Measurements from ENCODE around the gene BAAT. TPM values are rescaled to one million over a fixed set of nuclear protein-coding genes. Genes with fewer than 3 reads are reported as not detected.

BAAT gene
- total and polyA plus RNA-seq, 9 of the 15 experiments (the other 6 are each of a cell fraction or from before 2014, with no cell fraction given) = 0.17 to 0.76 (median 0.32) TPM

DNA sequence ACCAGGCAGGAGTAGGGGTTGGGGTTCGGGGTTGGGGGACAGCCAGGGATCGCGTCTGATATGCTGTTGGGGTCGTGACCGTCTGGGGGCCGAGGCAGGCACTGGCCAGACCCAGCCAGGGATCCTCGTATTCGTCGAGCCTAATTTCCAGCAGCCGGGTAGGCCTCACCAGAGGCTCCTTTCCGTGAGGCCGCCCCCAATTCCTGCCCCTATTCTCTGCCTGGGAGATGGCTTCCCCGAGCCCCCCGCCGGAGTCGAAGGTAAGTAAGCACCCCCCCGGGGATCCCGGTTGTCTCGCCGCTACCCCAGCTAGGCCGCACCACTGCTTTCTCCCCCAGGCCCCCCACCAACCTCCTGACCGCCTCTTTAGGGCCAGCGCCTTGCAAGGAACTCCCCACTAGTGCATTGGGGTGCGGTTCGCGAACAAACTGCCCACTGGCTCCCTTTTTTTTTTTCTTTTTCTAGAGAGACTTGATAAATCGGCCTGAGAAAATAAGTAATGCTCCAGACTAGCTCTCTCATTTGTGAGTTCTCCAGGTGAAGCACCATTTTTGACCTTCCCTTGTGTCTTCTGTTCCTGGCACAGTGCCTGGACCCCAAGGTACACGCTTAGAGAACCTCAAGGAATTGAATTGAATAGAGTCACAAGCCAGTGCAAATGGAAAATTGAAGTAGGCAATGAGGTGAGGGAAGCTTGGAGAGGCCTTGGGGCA is 14.3 kb upstream of the BAAT start (continued):
- TF ChIP-seq SAFB2 (IDR thresholded peaks at IDR 0.05; ENCODE audit: borderline replicate concordance, low read depth, low read length, severe bottlenecking) (no peak), GTF2A2 (tag; IDR thresholded peaks at IDR 0.05) (0 out of 2 replicates have a peak, but pooled peaks have one; percentile 27), SMARCC2 (IDR thresholded peaks at IDR 0.05; ENCODE audit: low read depth) (0 out of 2 replicates have a peak, but pooled peaks have one; percentile 27), RBM14 (IDR thresholded peaks at IDR 0.05; ENCODE audit: borderline replicate concordance, insufficient read depth, low read depth, low read length) (no peak), NFIC (IDR thresholded peaks at IDR 0.05) (peak; percentile 75), ZNF12 (CRISPR knock-in tag; IDR thresholded peaks at IDR 0.05) (0 out of 2 replicates have a peak, but pooled peaks have one; percentile 46), ZNF586 (CRISPR knock-in tag; conservative IDR thresholded peaks at IDR 0.05) (no peak), NFIX (CRISPR knock-in tag; IDR thresholded peaks at IDR 0.05; ENCODE audit: low read depth) (no peak), NR2C2 (CRISPR knock-in tag; IDR thresholded peaks at IDR 0.05) (no peak), NR2C2 (tag; IDR thresholded peaks at IDR 0.05) (peak; percentile 69), TRIM28 (IDR thresholded peaks at IDR 0.05) (no peak)
- TF ChIP-seq, protein P1, sequence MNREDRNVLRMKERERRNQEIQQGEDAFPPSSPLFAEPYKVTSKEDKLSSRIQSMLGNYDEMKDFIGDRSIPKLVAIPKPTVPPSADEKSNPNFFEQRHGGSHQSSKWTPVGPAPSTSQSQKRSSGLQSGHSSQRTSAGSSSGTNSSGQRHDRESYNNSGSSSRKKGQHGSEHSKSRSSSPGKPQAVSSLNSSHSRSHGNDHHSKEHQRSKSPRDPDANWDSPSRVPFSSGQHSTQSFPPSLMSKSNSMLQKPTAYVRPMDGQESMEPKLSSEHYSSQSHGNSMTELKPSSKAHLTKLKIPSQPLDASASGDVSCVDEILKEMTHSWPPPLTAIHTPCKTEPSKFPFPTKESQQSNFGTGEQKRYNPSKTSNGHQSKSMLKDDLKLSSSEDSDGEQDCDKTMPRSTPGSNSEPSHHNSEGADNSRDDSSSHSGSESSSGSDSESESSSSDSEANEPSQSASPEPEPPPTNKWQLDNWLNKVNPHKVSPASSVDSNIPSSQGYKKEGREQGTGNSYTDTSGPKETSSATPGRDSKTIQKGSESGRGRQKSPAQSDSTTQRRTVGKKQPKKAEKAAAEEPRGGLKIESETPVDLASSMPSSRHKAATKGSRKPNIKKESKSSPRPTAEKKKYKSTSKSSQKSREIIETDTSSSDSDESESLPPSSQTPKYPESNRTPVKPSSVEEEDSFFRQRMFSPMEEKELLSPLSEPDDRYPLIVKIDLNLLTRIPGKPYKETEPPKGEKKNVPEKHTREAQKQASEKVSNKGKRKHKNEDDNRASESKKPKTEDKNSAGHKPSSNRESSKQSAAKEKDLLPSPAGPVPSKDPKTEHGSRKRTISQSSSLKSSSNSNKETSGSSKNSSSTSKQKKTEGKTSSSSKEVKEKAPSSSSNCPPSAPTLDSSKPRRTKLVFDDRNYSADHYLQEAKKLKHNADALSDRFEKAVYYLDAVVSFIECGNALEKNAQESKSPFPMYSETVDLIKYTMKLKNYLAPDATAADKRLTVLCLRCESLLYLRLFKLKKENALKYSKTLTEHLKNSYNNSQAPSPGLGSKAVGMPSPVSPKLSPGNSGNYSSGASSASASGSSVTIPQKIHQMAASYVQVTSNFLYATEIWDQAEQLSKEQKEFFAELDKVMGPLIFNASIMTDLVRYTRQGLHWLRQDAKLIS (CRISPR knock-in tag; IDR thresholded peaks at IDR 0.05) = 0 out of 2 replicates have a peak, but pooled peaks have one; percentile 15
- TF ChIP-seq, protein P2, sequence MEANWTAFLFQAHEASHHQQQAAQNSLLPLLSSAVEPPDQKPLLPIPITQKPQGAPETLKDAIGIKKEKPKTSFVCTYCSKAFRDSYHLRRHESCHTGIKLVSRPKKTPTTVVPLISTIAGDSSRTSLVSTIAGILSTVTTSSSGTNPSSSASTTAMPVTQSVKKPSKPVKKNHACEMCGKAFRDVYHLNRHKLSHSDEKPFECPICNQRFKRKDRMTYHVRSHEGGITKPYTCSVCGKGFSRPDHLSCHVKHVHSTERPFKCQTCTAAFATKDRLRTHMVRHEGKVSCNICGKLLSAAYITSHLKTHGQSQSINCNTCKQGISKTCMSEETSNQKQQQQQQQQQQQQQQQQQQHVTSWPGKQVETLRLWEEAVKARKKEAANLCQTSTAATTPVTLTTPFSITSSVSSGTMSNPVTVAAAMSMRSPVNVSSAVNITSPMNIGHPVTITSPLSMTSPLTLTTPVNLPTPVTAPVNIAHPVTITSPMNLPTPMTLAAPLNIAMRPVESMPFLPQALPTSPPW (CRISPR knock-in tag; IDR thresholded peaks at IDR 0.05) = peak; percentile 35; the same call in 1 of the 2 replicates

All from K562 (cell line).